Renal pelvis (tissue), 4 donors: Measurements from ENCODE around the gene HTRA1. TPM values are rescaled to one million over a fixed set of nuclear protein-coding genes. Genes with fewer than 3 reads are reported as not detected.

Experiments used
- DNase-seq: peaks from one replicate; pipeline ENCODE4 v3.0.0-alpha.2; 2013
- polyA plus RNA-seq, 3 donors: library from polyadenylated mRNA; unstranded; fragments of 120-200 nt; gene quantifications; one replicate each; pipeline ENCODE4 v1.2.1, GENCODE V29; 2013; ENCODE audit not compliant: insufficient read length in 3 of 3

Gene HTRA1
- polyA plus RNA-seq, 3 donors = 156 to 179 (median 167) TPM

DNA sequence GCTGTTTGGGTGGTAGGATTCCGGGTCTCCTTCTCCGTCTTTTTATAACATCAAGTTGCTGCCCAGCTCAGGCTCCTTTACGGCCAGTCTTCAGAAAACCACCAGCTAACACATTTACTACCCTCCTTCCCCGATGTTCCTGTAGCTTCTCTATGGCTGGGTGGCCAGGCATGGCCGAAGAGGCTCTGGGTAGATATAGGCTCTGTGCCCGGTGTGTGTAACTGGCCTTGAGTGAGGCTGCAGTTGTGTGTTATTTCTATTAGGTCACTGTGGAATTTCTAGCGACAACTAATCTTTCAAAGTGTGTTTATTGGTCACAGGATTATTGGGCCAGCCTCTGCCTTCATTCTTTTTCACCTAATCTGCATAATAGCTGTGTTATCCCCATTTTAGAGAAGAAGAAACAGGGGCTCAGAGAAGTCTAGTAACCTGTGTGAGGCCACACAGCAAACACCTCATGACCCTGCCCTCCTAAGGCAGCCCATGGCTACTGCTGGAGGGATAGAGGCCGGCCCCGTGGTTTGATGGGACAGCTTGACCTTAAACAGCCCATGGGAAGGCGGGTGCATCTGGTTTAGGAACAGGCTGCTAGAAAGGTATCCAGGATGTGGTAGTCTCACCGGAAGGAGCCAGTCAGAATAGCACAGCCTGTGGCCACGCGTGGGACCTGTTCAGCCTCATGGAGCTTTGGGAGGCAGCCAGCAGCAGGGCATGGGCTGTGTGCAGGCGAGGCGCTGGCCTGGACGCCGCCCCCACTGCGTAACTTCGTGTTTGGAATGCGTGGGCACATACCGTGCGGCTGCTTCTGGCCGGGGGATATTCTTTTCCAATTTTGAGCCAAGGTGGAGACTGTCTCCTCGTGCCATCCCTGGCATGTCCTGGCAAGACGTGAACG is 29.7 kb downstream of the HTRA1 start:
- DNase-seq = no peak

GRCh38 chr10:122492006-122492405 is 30.7 kb downstream of the HTRA1 start:
- no peak for DNase-seq

DNA sequence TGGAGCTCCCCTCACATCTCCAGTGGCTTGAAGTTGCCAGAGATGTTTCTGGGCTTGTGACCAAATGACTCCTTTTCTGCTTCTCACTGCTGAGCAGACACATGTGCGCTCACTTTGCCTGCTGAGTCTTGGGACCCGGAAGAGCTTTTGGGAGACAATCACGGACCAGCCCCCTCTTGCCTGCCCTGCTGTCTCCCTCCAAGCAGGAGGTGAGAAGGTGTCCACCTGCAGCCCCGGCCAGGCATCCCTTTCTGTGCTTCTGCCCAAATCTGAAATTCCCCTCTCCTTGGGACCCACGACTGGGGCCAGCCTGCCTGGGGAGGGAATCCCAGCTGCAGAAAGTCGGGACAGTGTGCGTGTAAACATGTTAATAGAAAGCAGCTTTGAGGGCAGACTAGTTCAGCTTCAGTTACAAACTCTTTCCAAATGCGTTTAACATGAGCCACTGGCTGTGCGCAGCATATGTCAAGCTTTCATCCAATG is 31.7 kb downstream of the HTRA1 start:
- no peak for DNase-seq

DNA sequence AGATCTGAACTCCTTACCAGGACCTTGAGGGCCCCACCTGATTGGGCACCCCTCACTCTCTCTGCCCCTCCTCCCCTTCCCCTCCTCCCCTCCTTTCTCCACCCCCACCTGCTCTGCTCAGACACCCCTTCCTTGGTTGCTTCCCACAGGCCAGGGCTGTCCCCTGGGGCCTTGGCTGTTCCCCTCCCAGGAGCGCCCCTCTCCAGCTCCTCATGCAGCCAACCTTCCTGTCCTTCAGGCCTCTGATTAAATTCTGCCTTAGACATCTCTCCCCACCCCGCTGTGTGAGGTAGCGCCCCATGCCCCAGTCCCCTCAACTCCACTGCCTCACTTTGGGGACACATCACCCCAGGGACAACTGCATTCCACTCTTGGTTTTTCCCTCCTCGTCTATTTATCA is 32.4 kb downstream of the HTRA1 start:
- DNase-seq = no peak

- DNase-seq = no peak
Observed at GRCh38 chr10:122494173-122494820, 32.9 kb downstream of the HTRA1 start.

DNA sequence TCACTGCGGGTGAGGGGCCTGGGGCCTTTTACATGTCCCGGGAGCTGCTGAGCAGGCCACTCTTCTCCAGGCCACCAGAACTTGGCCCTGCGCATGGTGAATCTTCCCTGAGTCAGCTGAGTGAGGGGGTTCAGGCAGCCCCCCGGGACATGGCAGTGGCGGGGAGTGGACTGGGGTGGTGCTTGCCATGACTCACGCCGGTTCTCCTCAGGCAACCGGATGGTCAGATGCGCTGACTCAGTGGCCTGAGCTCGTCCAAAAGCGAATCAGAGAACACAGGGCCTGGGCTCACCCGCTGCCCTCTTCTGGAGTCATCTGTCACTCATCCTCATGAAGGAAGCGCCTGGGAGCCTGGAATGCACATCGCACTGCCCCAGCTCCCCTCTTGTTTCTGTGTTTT is 33.5 kb downstream of the HTRA1 start:
- no peak for DNase-seq

- no peak for DNase-seq
Observed at GRCh38 chr10:122495406-122496340, 34.3 kb downstream of the HTRA1 start.

DNA sequence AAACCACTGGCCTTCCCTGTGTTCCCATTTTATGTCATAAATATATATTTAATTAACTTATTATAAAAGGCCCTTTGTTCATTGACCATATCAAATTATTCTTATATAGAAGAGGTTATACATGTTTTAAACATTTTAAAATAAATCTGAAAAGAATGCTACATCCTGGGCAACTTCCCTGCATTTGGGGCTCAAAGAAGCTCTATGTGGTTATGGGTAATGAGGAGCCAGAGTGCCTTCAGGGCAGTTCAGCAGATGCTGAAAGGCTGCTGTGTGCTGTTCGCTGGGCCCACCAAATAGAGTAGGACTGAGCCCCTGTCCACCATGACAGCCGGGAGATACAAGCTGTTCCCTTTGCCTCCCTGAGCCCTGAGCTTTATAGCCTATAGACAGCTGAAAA is 35.9 kb downstream of the HTRA1 start:
- no peak for DNase-seq

DNA sequence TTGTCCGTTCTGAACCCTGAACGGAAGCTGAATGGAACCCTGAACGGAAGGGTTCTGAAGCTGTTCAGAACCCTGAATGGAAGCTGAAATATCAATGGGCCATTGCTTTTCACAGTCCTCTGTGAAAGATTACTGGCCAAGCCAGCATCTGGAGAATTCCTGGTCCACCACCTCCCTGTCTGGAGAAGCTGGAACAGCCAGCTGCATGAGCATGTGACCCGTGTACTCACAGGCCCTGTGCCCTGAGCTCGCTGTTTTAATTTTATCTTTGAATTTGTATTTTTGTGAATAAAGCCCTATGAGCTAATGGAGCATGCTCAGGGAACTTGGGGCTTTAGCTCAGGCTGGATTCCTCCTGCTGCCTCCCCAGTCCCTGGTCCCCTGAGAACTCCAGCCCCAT is 37.2 kb downstream of the HTRA1 start:
- DNase-seq = no peak

- no peak for DNase-seq
Observed at GRCh38 chr10:122499012-122499411, 37.7 kb downstream of the HTRA1 start.

- DNase-seq = no peak
Observed at GRCh38 chr10:122499491-122499941, 38.2 kb downstream of the HTRA1 start.

DNA sequence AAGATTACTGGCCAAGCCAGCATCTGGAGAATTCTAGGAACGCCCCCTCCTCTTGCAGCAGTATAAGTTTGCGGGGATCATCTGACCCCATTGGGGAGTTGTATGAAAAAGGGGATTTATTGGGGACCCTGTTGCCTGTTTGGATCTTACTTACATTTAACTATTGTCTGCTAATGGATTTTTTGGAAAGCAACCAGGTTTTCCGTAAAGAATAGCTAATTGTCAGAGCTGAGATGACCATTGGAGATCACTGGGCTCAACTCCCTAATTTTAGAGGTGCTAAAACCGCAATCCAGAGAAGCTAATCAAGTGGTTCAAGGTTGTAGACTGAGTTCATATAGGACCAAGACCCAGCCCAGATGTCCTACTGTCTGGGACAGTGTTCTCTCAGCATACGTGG is 38.8 kb downstream of the HTRA1 start:
- no peak for DNase-seq

DNA sequence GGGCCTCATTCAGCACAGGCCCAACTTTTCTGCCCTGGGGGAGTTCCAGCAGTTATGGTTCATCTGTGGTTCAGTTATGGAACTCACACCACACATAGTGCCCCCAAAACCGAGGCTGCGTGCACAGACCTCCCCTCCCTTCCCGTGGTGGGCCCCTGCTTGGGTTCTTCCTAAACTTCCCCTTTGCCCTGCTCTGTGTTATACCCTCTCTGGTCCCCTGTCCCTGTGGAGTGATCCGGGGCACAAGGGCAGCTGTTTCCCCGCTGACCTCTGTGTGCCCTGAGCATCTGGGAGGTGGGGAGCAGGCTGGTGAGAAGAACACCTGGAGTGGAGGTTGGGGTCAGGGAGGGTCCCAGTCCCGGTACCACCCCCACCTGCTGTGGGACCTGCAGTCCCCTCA is 39.4 kb downstream of the HTRA1 start:
- DNase-seq = no peak

DNA sequence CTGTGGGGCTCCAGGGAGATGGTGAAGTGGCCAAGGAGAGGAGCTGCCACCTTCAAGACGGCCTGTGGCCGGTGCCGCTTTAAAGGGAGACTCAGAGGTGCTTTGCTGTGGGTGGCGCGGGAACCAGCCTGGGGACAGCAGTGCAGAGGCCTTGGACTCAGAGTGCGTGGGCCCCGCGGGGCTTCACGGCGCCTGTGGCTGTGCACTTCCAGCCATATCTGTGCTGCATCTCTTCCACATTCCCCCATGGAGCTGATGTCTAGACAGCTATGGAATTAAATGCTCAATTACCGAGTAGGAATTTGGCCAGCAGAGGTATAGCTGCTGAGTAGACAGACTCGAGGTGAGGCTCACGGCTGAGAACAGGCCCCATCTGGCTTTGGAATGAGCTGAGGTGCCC is 41.7 kb downstream of the HTRA1 start:
- no peak for DNase-seq

DNA sequence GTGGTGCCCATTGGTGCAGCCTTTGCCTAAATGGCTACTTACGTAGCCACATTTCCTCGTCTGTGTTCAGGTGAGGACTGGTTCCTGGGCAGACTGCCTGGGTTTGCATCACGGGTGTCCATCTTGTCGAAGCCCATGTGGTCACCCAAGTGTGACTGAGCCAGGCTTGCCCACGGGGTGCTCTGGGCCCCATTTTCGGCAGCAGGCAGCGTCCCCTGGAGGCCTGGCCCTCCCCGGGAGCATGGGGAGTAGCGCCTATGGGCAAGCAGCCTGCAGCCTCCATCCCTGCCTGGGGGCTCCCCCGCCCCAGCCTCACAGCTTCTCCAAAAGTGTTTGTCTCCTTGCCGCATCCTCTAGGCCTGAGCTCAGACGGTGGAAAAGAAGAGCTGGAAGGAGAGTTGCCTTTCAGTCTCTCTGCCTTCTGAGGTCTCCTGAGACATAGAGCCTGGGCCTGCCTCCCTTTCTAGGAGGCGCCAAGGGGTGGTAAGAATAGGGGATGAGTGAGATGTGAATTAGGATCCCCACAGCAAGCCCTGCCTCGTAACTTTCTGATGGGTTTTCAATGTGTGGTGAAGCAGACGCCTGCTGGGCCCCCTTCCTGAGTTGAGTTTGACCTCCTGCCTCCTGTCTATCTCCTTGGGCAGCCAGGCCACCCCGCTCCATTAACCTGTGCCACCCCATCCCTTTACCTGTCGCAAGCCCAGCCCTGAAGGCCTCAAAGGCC is 42.7 kb downstream of the HTRA1 start:
- no peak for DNase-seq

- peak; percentile 52 for DNase-seq
Observed at GRCh38 chr10:122504610-122504950, 43.2 kb downstream of the HTRA1 start.

DNA sequence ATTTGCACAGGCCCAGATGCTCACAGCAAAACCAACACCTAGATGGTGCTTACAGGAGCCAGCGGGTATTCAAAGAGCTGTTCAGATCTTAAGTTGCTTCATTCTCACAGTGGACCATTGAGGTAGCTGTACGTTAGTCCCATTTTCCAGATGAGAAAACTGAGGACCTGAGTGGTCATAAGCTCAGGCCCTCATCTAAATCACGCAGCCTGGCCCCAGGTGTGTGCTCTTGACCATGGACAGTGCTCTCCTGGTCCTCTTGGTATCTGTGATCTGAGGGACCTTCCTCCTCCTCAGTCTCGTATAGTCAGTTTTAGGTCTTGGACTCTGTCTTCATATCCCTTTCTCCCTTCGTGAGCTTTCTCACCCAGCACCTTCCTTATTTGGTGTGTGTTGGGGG is 43.7 kb downstream of the HTRA1 start:
- DNase-seq = no peak

GRCh38 chr10:122505885-122506645 is 44.7 kb downstream of the HTRA1 start:
- no peak for DNase-seq

DNA sequence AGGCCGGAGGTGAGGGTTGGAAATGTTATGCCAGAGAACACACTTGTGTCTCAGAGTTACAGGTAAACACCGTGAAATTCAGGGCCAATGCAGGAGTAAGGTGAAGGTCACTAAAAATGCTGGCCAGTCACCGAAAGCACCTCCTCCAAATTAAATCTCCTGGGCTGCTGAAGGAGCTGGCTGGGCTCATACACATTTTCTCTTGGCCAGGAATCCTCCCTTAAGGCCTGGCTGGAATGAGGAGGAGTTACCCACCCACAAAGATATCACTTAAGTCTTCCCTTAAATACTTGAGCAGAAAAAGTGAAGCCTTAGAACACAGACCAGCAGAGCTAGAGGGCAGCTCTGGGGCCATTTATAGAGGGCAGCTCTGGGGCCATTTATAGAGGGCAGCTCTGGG is 46.3 kb downstream of the HTRA1 start:
- DNase-seq = no peak

- no peak for DNase-seq
Observed at GRCh38 chr10:122508021-122508420, 46.7 kb downstream of the HTRA1 start.

DNA sequence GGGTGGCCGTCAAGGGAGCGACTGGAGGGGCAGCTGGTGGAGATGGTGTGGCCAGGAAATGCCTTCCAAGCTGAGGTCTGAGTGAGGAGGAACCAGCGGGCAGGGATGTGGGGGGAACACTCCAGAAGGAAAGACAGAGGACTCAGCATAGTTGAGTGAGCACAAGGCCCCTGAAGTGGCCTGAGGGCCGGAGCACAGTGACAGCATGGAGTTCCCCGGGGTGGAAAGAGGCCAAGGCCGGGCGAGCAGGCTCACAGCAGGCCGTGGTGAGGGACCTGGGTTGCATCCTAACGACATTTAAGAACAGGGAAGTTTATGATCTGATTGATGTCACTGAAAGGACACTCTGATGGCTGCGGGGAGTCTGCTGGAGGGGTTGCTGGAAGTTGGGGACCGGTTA is 48.0 kb downstream of the HTRA1 start:
- no peak for DNase-seq
